Endothelial cell of umbilical vein (primary cell): ENCODE data around the gene PROCA1. TPM values are rescaled to one million over a fixed set of nuclear protein-coding genes. Genes with fewer than 3 reads are reported as not detected.

Source experiments
- BruUV-seq: library from RNA; stranded (reverse); fragments of 400-500 nt; replicated peaks from 2 replicates; lab custom pipeline; 2021; lab: Mats Ljungman, UMichigan
- CTCF ChIA-PET: fragments of 300-600, 350-600 bp; sonication (Branson Sonifier 250); formaldehyde crosslinking; loops from one replicate; lab custom pipeline; 2021; ENCODE audit warnings: antibody characterized with exemption, inconsistent platforms; lab: Charles Lee
- POLR2A ChIA-PET: fragments of 300-600, 350-600 bp; sonication (Branson Sonifier 250); formaldehyde crosslinking; loops from one replicate; lab custom pipeline; 2021; ENCODE audit warnings: antibody characterized with exemption, inconsistent platforms; lab: Charles Lee
- DNase-seq: peaks from one replicate; pipeline ENCODE4 v3.0.0-alpha.2; 2011; ENCODE audit warnings: low read depth, low spot score
- FAIRE-seq: peaks from 2 replicates; lab custom pipeline; 2011; peaks lifted over from hg19 to GRCh38; lab: Jason Lieb, UNC
- H2AFZ ChIP-seq: 2 replicates; pipeline ENCODE4 v1.6.0; 2012; ENCODE audit warnings: low read depth, low read length, control low read depth, inconsistent platforms
- H3K27ac ChIP-seq: 2 replicates; pipeline ENCODE4 v1.5.1; 2011; ENCODE audit warnings: low read depth, mild to moderate bottlenecking, control low read depth, low read length, moderate library complexity; ENCODE audit not compliant: insufficient read depth
- H3K27me3 ChIP-seq, 2 experiments: 2 replicates each; pipeline versions ENCODE4 v1.6.0 to v1.6.1; 2011; ENCODE audit warnings: low read length in 2 of 2, mixed read lengths in 1 of 2; ENCODE audit not compliant: control insufficient read depth in 2 of 2, insufficient read depth in 2 of 2
- H3K36me3 ChIP-seq, 2 experiments: 2 replicates in 1 of 2; 3 replicates in 1 of 2; pipeline ENCODE4 v1.5.1; 2011; ENCODE audit warnings: low read length in 2 of 2, mild to moderate bottlenecking in 1 of 2, moderate library complexity in 1 of 2; ENCODE audit not compliant: control insufficient read depth in 2 of 2, insufficient read depth in 2 of 2; ENCODE audit errors: extremely low read depth in 1 of 2
- H3K4me1 ChIP-seq: 3 replicates; pipeline ENCODE4 v1.5.1; 2011; ENCODE audit warnings: mild to moderate bottlenecking, low read length; ENCODE audit not compliant: control insufficient read depth, insufficient read depth; ENCODE audit errors: extremely low read depth
- H3K4me2 ChIP-seq: 2 replicates; pipeline ENCODE4 v1.6.1; 2011; ENCODE audit warnings: low read length, control low read depth, mixed read lengths; ENCODE audit not compliant: insufficient read depth
- H3K4me3 ChIP-seq, 3 experiments: fragments of 200-600 bp in 1 of 3; sonication (generic), shearing (Covaris generic) in 1 of 3; replicated peaks in 1 of 3; 2 replicates each; pipeline ENCODE4 v1.5.1; 2011 to 2016; ENCODE audit warnings: control low read depth in 3 of 3, low read length in 3 of 3, mild to moderate bottlenecking in 2 of 3, inconsistent platforms in 1 of 3, low read depth in 1 of 3, moderate library complexity in 1 of 3; ENCODE audit not compliant: insufficient read depth in 1 of 3
- H3K79me2 ChIP-seq: 2 replicates; pipeline ENCODE4 v1.6.0; 2012; ENCODE audit warnings: low read length, inconsistent platforms; ENCODE audit not compliant: control insufficient read depth, insufficient read depth
- H3K9ac ChIP-seq: replicated peaks from 2 replicates; pipeline ENCODE3; 2011; ENCODE audit warnings: low read length, control low read depth; ENCODE audit not compliant: insufficient read depth; ENCODE audit errors: extremely low read depth
- H3K9me1 ChIP-seq: replicated peaks from 3 replicates; pipeline ENCODE4 v1.6.0; 2011; ENCODE audit warnings: mild to moderate bottlenecking, low read length; ENCODE audit not compliant: control insufficient read depth, insufficient read depth; ENCODE audit errors: extremely low read depth
- H3K9me3 ChIP-seq: replicated peaks from 2 replicates; pipeline ENCODE4 v1.5.1; 2012; ENCODE audit warnings: low read length, inconsistent platforms; ENCODE audit not compliant: control insufficient read depth, insufficient read depth
- H4K20me1 ChIP-seq: replicated peaks from 2 replicates; pipeline ENCODE3; 2011; ENCODE audit warnings: mild to moderate bottlenecking, low read length; ENCODE audit not compliant: control insufficient read depth, insufficient read depth; ENCODE audit errors: extremely low read depth
- EZH2 ChIP-seq: IDR thresholded peaks from 2 replicates; pipeline ENCODE4 v1.6.1; 2012; ENCODE audit warnings: borderline replicate concordance, low read depth, mild to moderate bottlenecking, moderate library complexity, low read length, inconsistent platforms; ENCODE audit not compliant: severe bottlenecking
- FOS ChIP-seq: IDR thresholded peaks from 2 replicates; pipeline ENCODE4 v1.6.1; 2011; ENCODE audit warnings: mild to moderate bottlenecking, low read length, moderate library complexity, borderline replicate concordance; ENCODE audit not compliant: insufficient read depth
- GATA2 ChIP-seq: IDR thresholded peaks from 2 replicates; pipeline ENCODE4 v1.7.0; 2011; ENCODE audit warnings: low read depth, mild to moderate bottlenecking, moderate library complexity, mixed read lengths, low read length; ENCODE audit not compliant: insufficient read length, insufficient read depth
- JUN ChIP-seq: IDR thresholded peaks from 2 replicates; pipeline ENCODE4 v1.6.1; 2011; ENCODE audit warnings: borderline replicate concordance, low read depth; ENCODE audit not compliant: insufficient read length, insufficient read depth
- MAX ChIP-seq: IDR thresholded peaks from 2 replicates; pipeline ENCODE4 v1.6.1; 2011; ENCODE audit not compliant: insufficient read depth, insufficient read length
- MYC ChIP-seq: IDR thresholded peaks from one replicate; pipeline ENCODE4 v1.6.1; 2011; ENCODE audit warnings: mild to moderate bottlenecking, low read depth, low read length
- POLR2A ChIP-seq: IDR thresholded peaks from 2 replicates; pipeline ENCODE4 v1.6.1; 2012; ENCODE audit warnings: low read depth, mild to moderate bottlenecking, control low read depth, low read length
- POLR2AphosphoS5 ChIP-seq: IDR thresholded peaks from 2 replicates; pipeline ENCODE4 v1.6.1; 2012; ENCODE audit warnings: low read depth, mild to moderate bottlenecking, control low read depth, low read length, moderate library complexity; ENCODE audit not compliant: insufficient read depth
- dilution Hi-C: fragments of 300-500 bp; cut with MboI; formaldehyde crosslinking; loops from one replicate; pipeline ENCODE4 v1.15.0; 2019; ENCODE audit warnings: low sequenced_read_pairs; ENCODE audit not compliant: extremely low pct_ligation_motif_present
- intact Hi-C: fragments of 100-400 bp; cut with micrococcal nuclease; formaldehyde crosslinking; loops from one replicate; pipeline ENCODE4 v1.10.0; 2022
- polyA plus RNA-seq, 4 experiments: library from polyadenylated mRNA; depleted of rRNA in 3 of 4; stranded (reverse) in 3 of 4; unstranded in 1 of 4; fragments of >200 nt; gene quantifications; 2 replicates each; pipeline versions ENCODE4 v1.2.1 to v1.2.3, GENCODE V29; 2011 to 2012; ENCODE audit warnings: missing spikeins in 1 of 4
- total RNA-seq: library from RNA; stranded (reverse); gene quantifications from 2 replicates; pipeline ENCODE4 v1.2.3, GENCODE V29; 2021
- TF ChIP-seq, protein P1 (sequence below), 2 donors: IDR thresholded peaks; 1 replicate in 1 of 2; 2 replicates in 1 of 2; pipeline ENCODE4 v1.5.1; 2011; ENCODE audit warnings: low read length in 2 of 2, mild to moderate bottlenecking in 2 of 2, moderate library complexity in 2 of 2, control low read depth in 1 of 2, inconsistent platforms in 1 of 2, low read depth in 1 of 2; ENCODE audit not compliant: insufficient read depth in 1 of 2; ENCODE audit errors: extremely low read depth in 1 of 2

The PROCA1 gene
- total and polyA plus RNA-seq, 2 donors (not counting 3 experiments of a cell fraction or from before 2014, with no cell fraction given), result 2.0 to 2.1 TPM

GRCh38 chr17:28714281-28714680, 2.6 kb upstream of the PROCA1 start:
- H3K9ac ChIP-seq, result no peak overlapping the region
- no peak for DNase-seq
- no peaks in the 10 kb centered on the region for H3K9me3 ChIP-seq
- peaks cover 0 to 11% of the 10 kb centered on the region in 2 experiments for H3K36me3 ChIP-seq
- CTCF ChIA-PET, result interaction anchor here (5.2 kb wide), 1 partner anchor 12 kb away, joined by 21 read pairs; the partner anchor contains the start of gene TLCD1
- no peak overlapping the region for H3K4me2 ChIP-seq
- no peaks in the 10 kb centered on the region for H4K20me1 ChIP-seq
- dilution Hi-C loops (no loop called here), intact Hi-C loops (loop anchor here (5.0 kb wide), 1 partner anchor 52 kb away; the partner anchor contains the start of genes SDF2 and SUPT6H)
- FAIRE-seq, result no peak
- POLR2A ChIA-PET, result no interaction called here
- peaks cover 24% of the 10 kb centered on the region for H3K4me1 ChIP-seq
- peaks cover 6% of the 10 kb centered on the region for H3K79me2 ChIP-seq
- no peak overlapping the region for H3K27ac ChIP-seq
- H3K27me3 ChIP-seq, result no peaks in the 10 kb centered on the region
- TF ChIP-seq, protein P1, sequence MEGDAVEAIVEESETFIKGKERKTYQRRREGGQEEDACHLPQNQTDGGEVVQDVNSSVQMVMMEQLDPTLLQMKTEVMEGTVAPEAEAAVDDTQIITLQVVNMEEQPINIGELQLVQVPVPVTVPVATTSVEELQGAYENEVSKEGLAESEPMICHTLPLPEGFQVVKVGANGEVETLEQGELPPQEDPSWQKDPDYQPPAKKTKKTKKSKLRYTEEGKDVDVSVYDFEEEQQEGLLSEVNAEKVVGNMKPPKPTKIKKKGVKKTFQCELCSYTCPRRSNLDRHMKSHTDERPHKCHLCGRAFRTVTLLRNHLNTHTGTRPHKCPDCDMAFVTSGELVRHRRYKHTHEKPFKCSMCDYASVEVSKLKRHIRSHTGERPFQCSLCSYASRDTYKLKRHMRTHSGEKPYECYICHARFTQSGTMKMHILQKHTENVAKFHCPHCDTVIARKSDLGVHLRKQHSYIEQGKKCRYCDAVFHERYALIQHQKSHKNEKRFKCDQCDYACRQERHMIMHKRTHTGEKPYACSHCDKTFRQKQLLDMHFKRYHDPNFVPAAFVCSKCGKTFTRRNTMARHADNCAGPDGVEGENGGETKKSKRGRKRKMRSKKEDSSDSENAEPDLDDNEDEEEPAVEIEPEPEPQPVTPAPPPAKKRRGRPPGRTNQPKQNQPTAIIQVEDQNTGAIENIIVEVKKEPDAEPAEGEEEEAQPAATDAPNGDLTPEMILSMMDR (IDR thresholded peaks at IDR 0.05; ENCODE audit: extremely low read depth in 1 of 2, insufficient read depth in 1 of 2, low read depth in 1 of 2, low read length in 2 of 2), result no peak
- TF ChIP-seq MYC (no peak), MAX (no peak), POLR2A (no peak), EZH2 (no peak), GATA2 (no peak), FOS (no peak), POLR2AphosphoS5 (no peak), JUN (no peak)
- no TSS peak for BruUV-seq
- no peak overlapping the region for H2AFZ ChIP-seq
- H3K9me1 ChIP-seq, result no peaks in the 10 kb centered on the region
- no peak overlapping the region for H3K4me3 ChIP-seq
